GM19324 (cell line): ENCODE data around the gene CBLB.

Experiments used
- ATAC-seq: cut with Tn5 transposase; IDR thresholded peaks from one replicate; pipeline ENCODE4 v1.9.1; 2021; ENCODE audit warnings: mild to moderate bottlenecking, moderate library complexity; ENCODE audit not compliant: unreplicated experiment, low FRiP score

The CBLB gene

DNA sequence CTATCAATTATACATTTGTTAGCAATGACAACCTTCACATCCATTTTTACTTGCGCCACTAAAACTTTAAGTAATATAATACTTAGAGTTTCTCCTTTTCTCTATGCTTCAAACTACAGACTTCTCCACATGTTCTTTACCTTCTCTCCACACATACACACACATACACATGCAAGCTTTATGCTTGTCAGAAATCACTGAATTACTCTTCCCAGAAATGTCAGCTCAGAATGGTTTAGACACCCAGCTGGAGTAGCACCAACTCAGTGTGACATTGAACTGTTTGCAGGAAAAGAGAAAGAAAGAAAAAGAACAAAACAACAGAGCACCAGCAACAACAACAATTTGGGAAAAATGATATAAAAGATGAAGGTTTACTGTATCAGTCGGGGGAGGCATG lies 20.9 kb downstream of the CBLB start:
- ATAC-seq = no peak

DNA sequence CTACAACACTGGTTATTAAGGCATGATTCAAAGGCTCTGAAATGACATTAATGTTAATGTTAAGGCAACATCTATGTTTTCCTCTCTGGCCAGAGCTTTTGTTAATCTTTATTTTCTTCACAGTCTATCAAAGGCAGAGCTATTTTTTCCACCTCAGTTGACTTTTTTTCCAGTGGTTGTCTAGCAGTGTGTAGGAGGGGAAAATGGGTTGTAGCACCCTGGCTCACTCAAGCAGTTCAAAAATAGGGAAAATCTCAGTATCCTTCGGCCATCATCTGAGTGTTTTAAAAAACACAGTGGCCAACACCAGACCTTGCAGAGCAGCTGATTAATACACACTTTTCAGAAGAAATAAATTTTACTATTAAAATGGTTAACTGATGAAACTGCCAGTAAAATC lies 21.4 kb downstream of the CBLB start:
- no peak for ATAC-seq

GRCh38 chr3:105846809-105847208 lies 22.0 kb downstream of the CBLB start:
- no peak for ATAC-seq

- ATAC-seq = no peak
Measured at GRCh38 chr3:105845488-105845887, 23.3 kb downstream of the CBLB start.

- ATAC-seq = no peak
Measured at GRCh38 chr3:105844704-105845103, 24.1 kb downstream of the CBLB start.

GRCh38 chr3:105843994-105844393 lies 24.8 kb downstream of the CBLB start:
- no peak for ATAC-seq

GRCh38 chr3:105842943-105843342 lies 25.9 kb downstream of the CBLB start:
- ATAC-seq = no peak

- no peak for ATAC-seq
Measured at GRCh38 chr3:105842449-105842848, 26.4 kb downstream of the CBLB start.

DNA sequence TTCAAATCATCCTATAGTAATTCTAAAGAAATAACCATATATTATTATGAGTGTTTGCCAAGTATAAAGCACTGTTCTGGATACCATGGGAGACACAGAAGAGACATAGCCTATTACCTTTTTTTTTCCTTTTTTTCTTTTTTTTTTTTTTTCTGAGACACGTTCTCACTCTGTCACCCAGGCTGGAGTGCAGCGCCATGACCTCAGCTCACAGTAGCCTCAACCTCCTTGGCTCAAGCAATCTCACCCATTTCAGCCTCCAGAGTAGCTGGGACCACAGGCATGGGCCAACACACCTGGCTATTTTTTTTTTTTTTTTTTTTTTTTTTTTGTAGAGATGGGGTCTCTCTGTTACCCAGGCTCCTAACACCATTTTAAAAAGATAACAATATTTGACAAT lies 30.9 kb downstream of the CBLB start:
- ATAC-seq = no peak

- peak; percentile 93 for ATAC-seq
Measured at GRCh38 chr3:105837143-105837740, 31.6 kb downstream of the CBLB start.

- peak; percentile 48 for ATAC-seq
Measured at GRCh38 chr3:105836533-105836932, 32.3 kb downstream of the CBLB start.

DNA sequence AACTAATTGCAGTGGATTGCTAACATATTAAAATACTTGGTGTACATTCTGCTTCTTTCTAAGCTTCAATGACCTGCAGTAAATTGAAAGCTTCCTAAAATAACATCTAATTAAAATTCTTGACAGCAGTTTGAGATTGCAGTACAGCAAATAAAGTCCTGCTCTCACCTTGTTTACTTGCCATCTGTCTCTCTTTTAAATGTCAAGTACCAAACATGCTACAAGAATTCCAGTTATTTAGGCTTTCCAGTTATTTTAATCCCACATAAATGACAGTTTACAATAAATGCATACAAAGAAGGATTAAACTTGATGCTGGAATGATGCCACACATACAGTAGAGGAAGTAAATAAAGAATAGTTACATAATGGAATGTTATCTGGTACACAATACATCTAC lies 33.2 kb downstream of the CBLB start:
- no peak for ATAC-seq

GRCh38 chr3:105834768-105835167 lies 34.0 kb downstream of the CBLB start:
- no peak for ATAC-seq

DNA sequence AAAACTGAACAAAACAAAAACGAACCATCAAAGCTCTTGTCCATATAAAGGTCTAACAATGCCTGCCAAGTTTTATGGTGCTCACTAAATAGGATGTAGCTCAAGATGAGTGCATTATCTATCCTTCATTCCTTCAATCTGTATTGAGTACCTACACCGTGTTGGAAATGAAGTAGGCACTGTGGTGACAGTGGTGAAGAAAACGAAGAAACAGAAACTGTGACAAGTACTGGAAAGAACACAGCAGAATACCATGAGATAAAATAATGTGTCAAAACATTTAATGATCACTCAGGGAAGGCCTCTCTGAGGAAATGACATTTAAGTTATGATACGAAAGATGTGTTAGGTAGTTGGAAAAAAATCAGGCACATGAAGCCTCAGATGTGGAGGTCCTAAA lies 36.2 kb downstream of the CBLB start:
- no peak for ATAC-seq

DNA sequence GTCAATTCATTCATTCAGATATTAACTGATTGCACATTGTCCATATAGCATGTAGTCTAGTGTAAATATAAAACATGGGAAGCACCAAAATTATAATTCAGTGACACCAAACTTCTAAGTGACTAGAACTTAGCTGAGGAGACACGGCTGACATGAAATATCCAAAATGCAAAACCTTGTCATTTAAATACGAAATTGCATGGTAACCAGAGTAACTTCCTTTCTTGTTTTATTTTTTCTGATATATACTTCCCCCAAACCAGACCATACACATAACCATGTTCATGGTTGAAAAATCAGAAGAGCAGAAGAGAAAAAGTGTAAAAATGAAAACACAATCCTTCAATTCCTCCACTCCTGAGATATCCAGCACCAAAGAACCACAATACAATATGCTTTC lies 38.0 kb downstream of the CBLB start:
- no peak for ATAC-seq

GRCh38 chr3:105829871-105830622 lies 38.8 kb downstream of the CBLB start:
- ATAC-seq = no peak

DNA sequence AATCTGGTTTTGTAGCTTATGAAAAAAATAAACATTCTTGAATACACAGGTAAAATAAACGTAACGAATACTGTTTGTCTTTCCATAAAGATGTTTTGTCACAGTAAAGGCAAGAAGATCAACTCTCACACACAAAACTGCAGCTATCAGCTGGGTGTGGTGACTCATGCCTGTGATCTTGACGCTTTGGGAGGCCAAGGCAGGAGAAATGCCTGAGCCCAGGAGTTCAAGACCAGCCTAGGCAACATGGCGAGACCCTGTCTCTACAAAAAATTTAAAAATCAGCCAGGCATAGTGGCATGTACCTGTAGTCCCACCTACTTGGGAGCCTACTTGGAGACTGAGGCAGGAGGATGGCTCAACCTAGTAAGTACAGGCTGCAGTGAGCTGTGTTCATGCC lies 39.6 kb downstream of the CBLB start:
- no peak for ATAC-seq

DNA sequence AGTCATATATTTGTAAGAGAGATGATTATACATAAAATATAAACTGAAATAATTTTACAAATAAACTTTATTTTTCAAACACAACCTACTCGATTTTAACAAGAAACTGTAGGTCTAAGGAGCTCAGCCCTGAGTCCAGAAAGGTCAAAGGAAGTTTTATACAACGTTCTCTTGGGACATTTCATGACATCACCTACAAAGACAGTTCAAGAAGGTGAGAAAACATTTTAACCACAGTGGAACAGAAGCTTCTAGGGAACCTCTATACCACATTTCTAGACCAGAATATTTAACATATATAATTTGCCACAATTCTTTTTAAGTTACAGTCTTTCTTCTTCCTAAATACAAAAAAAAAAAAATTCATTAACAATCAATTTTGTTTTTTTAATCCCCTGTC lies 40.1 kb downstream of the CBLB start:
- ATAC-seq = no peak

GRCh38 chr3:105827959-105828358 lies 40.9 kb downstream of the CBLB start:
- ATAC-seq = no peak

DNA sequence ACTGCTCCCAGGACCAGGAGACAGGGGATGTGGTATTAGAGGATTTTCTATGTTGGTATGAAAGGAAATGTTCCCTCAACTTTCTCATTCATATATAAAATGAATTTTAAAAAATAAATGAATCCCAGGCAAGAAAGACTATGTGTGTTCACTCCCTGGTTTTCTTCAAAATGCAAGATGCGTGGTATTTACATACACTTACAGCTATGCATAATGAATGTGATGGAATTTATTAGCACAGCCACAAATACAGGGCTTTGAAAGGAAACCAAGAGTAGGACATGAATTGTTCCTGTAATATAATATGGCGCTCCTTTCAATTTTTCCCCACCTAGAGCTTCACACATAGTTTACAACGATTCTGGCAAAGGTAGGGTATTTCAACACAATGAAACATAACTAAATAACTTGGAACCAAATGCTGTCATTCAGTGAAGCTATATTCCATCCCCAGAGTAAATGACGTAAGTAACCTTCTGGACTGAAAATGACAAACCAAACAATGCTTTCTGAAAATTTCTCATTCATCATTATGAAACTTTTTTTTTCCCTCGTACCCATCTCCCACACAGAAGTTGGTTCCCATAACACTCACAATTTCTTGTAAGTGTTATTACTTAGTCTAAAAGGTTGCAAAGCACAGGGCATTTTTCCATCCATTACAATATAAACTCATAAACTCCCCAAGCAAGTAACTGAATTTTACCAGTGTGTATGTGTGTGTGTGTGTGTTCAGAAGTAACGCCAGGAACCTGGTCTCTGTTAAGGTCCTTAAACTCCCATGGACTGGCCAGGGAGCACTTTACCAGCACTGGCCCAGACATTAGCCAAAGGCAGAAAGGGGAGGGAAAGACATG lies 41.8 kb downstream of the CBLB start:
- ATAC-seq = no peak

GRCh38 chr3:105824129-105824528 lies 44.7 kb downstream of the CBLB start:
- ATAC-seq = no peak
